Spinal cord (tissue), 10 donors: ENCODE data around the gene HSF5. TPM values are rescaled to one million over a fixed set of nuclear protein-coding genes. Genes with fewer than 3 reads are reported as not detected.
A peak's percentile ranks its signal among the peaks of the same experiment; 100 is the strongest.

Experiments used
- DNase-seq, 6 donors: peaks; one replicate each; pipeline versions ENCODE4 v3.0.0 to v3.0.0-alpha.2; 2013 to 2015; ENCODE audit warnings: low spot score in 6 of 6, low read depth in 4 of 6
- H3K27ac ChIP-seq: one replicate; pipeline ENCODE4 v1.5.1; 2013; ENCODE audit warnings: low read depth, low read length, control low read depth
- H3K27me3 ChIP-seq: one replicate; pipeline ENCODE4 v1.6.1; 2013; ENCODE audit warnings: low read length; ENCODE audit not compliant: control insufficient read depth, insufficient read depth
- H3K36me3 ChIP-seq: one replicate; pipeline ENCODE4 v1.6.1; 2013; ENCODE audit warnings: low read length; ENCODE audit not compliant: control insufficient read depth, insufficient read depth
- H3K4me1 ChIP-seq: one replicate; pipeline ENCODE4 v1.6.1; 2013; ENCODE audit warnings: low read length; ENCODE audit not compliant: control insufficient read depth, insufficient read depth
- H3K4me3 ChIP-seq: one replicate; pipeline ENCODE4 v1.5.1; 2013; ENCODE audit warnings: low read depth, low read length, control low read depth
- H3K9me3 ChIP-seq: one replicate; pipeline ENCODE4 v1.6.1; 2013; ENCODE audit warnings: low read length; ENCODE audit not compliant: control insufficient read depth, insufficient read depth
- WGBS: methylation state at CpG from one replicate; pipeline ENCODE4 v1.1.5; 2013; ENCODE audit warnings: missing lambda C conversion rate; ENCODE audit not compliant: insufficient coverage; 5-methylcytosine and 5-hydroxymethylcytosine counted together
- polyA plus RNA-seq, 2 donors: library from polyadenylated mRNA; unstranded; fragments of 120-200 nt; gene quantifications; one replicate each; pipeline ENCODE4 v1.2.1, GENCODE V29; 2013; ENCODE audit not compliant: insufficient read length in 2 of 2
- total RNA-seq, 2 donors: library from RNA; depleted of rRNA in 1 of 2; stranded (reverse); fragments of 120-200 nt in 1 of 2; fragments of >200 nt in 1 of 2; gene quantifications; one replicate each; pipeline versions ENCODE4 v1.2.3 to v1.2.4, GENCODE V29; 2013 to 2014
- donor health status: healthy.

The HSF5 gene
- total and polyA plus RNA-seq, 4 donors, result 0.10 to 0.50 (median 0.24) TPM

GRCh38 chr17:58531122-58531521 is 42.9 kb upstream of the HSF5 start:
- WGBS, result 42% methylated on average over 3 of the region's 3 CpGs
- peaks cover 63% of the 10 kb centered on the region for H3K4me1 ChIP-seq
- H3K9me3 ChIP-seq, result no peaks in the 10 kb centered on the region
- DNase-seq, result no peak
- peaks cover 9% of the 10 kb centered on the region for H3K36me3 ChIP-seq
- peak overlapping the region; percentile 42 for H3K4me3 ChIP-seq
- H3K27ac ChIP-seq, result no peak overlapping the region
- H3K27me3 ChIP-seq, result no peaks in the 10 kb centered on the region

DNA sequence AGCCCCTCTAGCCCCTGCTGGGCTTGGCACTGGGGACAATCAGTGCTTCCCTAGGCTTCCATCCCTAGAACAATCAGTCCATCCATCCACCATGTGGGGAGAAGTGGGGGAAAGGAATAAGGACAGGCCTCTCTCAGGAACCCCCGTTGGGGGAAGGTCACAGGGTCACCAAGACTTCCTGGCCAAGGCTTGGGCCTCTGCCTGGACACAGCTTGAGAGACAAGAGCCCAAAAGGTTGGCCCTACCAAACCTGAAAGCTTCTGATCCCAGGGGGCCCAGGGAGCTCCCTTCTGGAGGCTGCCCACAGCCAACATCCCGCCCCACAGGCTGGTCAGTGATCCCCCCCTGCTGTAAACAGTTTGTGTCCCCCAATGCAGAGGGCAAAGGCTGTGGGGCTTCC is 42.4 kb upstream of the HSF5 start:
- Histone ChIP-seq H3K27ac (peak overlapping the region; percentile 4), H3K36me3 (peaks cover 10% of the 10 kb centered on the region), H3K27me3 (no peaks in the 10 kb centered on the region), H3K4me1 (peaks cover 63% of the 10 kb centered on the region), H3K9me3 (no peaks in the 10 kb centered on the region), H3K4me3 (no peak overlapping the region)
- peak in 1 of 6 donors; percentile 33 for DNase-seq
- 30% methylated on average over 2 of the region's 2 CpGs for WGBS

GRCh38 chr17:58529275-58529674 is 41.1 kb upstream of the HSF5 start:
- no peak for DNase-seq
- no peaks in the 10 kb centered on the region for H3K9me3 ChIP-seq
- peaks cover 14% of the 10 kb centered on the region for H3K36me3 ChIP-seq
- H3K27me3 ChIP-seq, result no peaks in the 10 kb centered on the region
- H3K27ac ChIP-seq, result no peak overlapping the region
- 11% methylated on average over 1 of the region's 1 CpG for WGBS
- peaks cover 59% of the 10 kb centered on the region for H3K4me1 ChIP-seq
- no peak overlapping the region for H3K4me3 ChIP-seq

- Histone ChIP-seq H3K9me3 (no peaks in the 10 kb centered on the region), H3K4me3 (no peak overlapping the region), H3K27me3 (no peaks in the 10 kb centered on the region), H3K4me1 (peaks cover 50% of the 10 kb centered on the region), H3K27ac (no peak overlapping the region), H3K36me3 (peaks cover 14% of the 10 kb centered on the region)
- DNase-seq, result no peak
- WGBS, result 29% methylated on average over 2 of the region's 3 CpGs
Observed at GRCh38 chr17:58528443-58528842, 40.2 kb upstream of the HSF5 start.

DNA sequence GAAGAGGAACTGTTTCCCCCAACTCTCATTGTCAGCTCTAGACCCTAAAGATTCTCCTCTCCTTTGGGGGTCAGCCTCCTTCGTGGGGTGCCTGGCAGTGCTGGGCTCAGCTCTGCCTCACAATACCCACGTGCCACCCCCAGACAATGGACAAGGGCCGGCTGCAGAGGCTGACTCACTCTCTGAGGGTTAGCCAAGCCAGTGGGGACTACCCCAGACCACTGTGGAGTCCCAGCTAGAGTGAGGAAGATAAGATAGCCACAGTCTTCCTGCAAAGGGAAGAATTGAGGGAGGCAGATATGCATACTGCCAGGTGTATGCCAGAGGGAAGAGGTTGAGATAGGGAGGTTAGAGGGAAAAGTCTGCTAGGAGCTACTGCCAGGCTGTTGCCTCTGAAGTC is 39.7 kb upstream of the HSF5 start:
- DNase-seq, result no peak
- Histone ChIP-seq H3K36me3 (peaks cover 14% of the 10 kb centered on the region), H3K4me3 (no peak overlapping the region), H3K4me1 (peaks cover 46% of the 10 kb centered on the region), H3K9me3 (no peaks in the 10 kb centered on the region), H3K27ac (no peak overlapping the region), H3K27me3 (no peaks in the 10 kb centered on the region)
- 80% methylated on average over 2 of the region's 3 CpGs for WGBS

DNA sequence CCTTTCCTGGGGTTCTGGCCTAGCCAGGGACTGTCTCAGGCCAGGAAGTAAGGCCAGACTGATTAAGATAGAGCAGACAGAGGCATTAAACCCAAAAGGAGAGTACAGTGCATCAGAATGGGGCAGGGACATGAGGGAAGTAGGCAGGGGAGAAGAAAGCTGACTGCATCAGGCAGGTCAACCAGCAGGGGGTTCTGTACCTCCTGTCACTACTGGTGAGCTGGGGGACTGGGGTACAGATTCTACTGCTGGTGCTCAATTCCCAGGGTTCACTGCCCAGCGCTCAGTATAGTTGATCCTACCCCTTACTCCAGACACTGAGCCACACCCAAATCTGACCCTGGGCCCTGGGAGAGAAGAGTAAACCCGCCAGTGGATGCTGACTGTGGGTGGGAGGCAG is 39.1 kb upstream of the HSF5 start:
- H3K27ac ChIP-seq, result no peak overlapping the region
- no peaks in the 10 kb centered on the region for H3K27me3 ChIP-seq
- peaks cover 40% of the 10 kb centered on the region for H3K4me1 ChIP-seq
- peaks cover 14% of the 10 kb centered on the region for H3K36me3 ChIP-seq
- H3K4me3 ChIP-seq, result no peak overlapping the region
- no peak for DNase-seq
- WGBS, result no CpG with 5 or more reads among the region's 2 CpGs
- no peaks in the 10 kb centered on the region for H3K9me3 ChIP-seq

DNA sequence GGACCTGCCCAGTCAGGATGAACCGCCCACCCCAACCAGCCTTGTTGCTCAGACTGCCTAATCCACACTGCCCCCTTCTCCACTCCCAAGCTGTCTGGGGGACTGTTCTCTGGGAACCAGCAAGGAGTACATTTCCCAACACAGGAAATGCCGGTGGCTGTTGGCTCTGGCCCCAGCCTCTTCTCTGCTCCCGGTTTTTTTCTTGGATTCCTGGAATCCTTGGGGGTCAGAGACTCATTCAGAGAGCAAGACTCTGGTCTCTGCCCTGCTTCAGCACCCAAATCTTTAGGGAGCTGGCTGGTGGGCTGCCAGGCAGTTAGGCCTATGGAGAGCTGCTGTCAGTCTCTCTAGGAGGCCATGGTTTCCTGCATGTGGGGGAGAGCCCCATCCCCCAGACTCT is 37.0 kb upstream of the HSF5 start:
- DNase-seq, result no peak
- Histone ChIP-seq H3K4me1 (peaks cover 22% of the 10 kb centered on the region), H3K36me3 (peaks cover 20% of the 10 kb centered on the region), H3K4me3 (no peak overlapping the region), H3K27me3 (no peaks in the 10 kb centered on the region), H3K27ac (no peak overlapping the region), H3K9me3 (no peaks in the 10 kb centered on the region)
- 53% methylated on average over 2 of the region's 3 CpGs for WGBS

DNA sequence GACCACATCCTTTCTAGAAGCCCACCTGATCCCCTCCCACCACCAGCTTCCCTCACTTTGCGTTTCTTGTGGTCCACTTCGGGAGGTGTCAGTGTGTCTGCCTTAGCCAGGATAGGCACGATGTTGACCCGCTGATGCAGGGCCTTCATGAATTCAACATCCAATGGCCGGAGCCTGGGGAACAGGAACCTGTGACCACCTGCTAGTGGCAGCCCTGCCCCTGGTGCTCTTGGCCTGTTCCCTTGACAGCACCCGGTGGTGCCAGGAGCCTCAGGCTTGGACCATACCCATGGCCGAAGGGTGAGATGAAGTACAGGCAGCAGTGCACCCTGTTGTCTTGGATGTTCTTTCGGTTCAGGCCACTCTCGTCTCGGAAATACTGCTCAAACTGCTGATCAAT is 33.5 kb upstream of the HSF5 start:
- H3K27me3 ChIP-seq, result no peaks in the 10 kb centered on the region
- H3K4me3 ChIP-seq, result no peak overlapping the region
- peaks cover 16% of the 10 kb centered on the region for H3K36me3 ChIP-seq
- DNase-seq, result no peak
- H3K4me1 ChIP-seq, result peaks cover 19% of the 10 kb centered on the region
- H3K9me3 ChIP-seq, result no peaks in the 10 kb centered on the region
- WGBS, result 91% methylated on average over 10 of the region's 10 CpGs
- no peak overlapping the region for H3K27ac ChIP-seq

DNA sequence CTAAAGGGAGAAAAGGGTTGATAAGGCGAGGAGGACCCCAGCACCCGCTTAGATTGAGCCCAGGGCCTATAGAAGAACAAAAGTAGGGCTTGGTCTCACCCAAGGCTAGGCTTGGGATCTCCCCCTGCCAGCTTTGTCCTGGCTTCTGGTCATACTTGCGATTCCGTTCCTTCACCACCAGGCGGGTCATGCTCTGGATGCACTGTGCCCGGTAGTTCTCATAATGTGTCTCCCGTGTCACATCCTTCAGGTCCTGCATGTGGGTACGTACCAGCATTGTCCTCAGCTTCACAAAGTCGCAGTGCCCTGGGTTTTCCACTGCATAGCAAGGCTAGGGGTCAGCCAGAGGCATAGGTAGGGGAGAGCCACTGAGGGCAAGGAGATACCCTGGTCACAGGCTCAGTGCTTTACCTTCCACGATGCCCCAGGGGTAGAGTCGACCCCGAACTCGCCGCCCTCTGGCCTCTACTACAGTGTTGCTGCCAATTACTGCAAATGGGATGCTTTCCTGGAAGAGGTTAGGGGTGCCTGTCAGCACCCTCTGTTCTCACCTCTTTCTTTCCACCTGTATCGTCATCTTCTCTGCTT is 32.7 kb upstream of the HSF5 start:
- Histone ChIP-seq H3K4me3 (no peak overlapping the region), H3K4me1 (peaks cover 19% of the 10 kb centered on the region), H3K27ac (no peak overlapping the region), H3K36me3 (peaks cover 10% of the 10 kb centered on the region), H3K9me3 (no peaks in the 10 kb centered on the region), H3K27me3 (no peaks in the 10 kb centered on the region)
- peak in 1 of 6 donors; percentile 41 for DNase-seq
- WGBS, result 59% methylated on average over 14 of the region's 15 CpGs

GRCh38 chr17:58517928-58518609 is 29.9 kb upstream of the HSF5 start:
- H3K4me1 ChIP-seq, result peaks cover 36% of the 10 kb centered on the region
- no peaks in the 10 kb centered on the region for H3K27me3 ChIP-seq
- peak overlapping the region; percentile 98 for H3K27ac ChIP-seq
- DNase-seq, result peak; percentile 99 to 100 (median 99)
- peaks cover 10% of the 10 kb centered on the region for H3K36me3 ChIP-seq
- WGBS, result 0% methylated on average over 38 of the region's 39 CpGs
- no peaks in the 10 kb centered on the region for H3K9me3 ChIP-seq
- peak overlapping the region; percentile 95 for H3K4me3 ChIP-seq
